Embryonic facial prominence (tissue), 1 donor: Measurements from ENCODE around the gene GPC2.
A peak's percentile ranks its signal among the peaks of the same experiment; 100 is the strongest.
"Not testable (repeated sequence)": the region's sequence is repeated elsewhere in the genome, so short reads cannot be mapped to it uniquely, and the experiment has no call there.

ENCODE experiments used
- DNase-seq: peaks from one replicate; pipeline ENCODE4 v3.0.0-alpha.2; 2016; ENCODE audit errors: extremely low spot score

GPC2 gene, protein sequence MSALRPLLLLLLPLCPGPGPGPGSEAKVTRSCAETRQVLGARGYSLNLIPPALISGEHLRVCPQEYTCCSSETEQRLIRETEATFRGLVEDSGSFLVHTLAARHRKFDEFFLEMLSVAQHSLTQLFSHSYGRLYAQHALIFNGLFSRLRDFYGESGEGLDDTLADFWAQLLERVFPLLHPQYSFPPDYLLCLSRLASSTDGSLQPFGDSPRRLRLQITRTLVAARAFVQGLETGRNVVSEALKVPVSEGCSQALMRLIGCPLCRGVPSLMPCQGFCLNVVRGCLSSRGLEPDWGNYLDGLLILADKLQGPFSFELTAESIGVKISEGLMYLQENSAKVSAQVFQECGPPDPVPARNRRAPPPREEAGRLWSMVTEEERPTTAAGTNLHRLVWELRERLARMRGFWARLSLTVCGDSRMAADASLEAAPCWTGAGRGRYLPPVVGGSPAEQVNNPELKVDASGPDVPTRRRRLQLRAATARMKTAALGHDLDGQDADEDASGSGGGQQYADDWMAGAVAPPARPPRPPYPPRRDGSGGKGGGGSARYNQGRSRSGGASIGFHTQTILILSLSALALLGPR

DNA sequence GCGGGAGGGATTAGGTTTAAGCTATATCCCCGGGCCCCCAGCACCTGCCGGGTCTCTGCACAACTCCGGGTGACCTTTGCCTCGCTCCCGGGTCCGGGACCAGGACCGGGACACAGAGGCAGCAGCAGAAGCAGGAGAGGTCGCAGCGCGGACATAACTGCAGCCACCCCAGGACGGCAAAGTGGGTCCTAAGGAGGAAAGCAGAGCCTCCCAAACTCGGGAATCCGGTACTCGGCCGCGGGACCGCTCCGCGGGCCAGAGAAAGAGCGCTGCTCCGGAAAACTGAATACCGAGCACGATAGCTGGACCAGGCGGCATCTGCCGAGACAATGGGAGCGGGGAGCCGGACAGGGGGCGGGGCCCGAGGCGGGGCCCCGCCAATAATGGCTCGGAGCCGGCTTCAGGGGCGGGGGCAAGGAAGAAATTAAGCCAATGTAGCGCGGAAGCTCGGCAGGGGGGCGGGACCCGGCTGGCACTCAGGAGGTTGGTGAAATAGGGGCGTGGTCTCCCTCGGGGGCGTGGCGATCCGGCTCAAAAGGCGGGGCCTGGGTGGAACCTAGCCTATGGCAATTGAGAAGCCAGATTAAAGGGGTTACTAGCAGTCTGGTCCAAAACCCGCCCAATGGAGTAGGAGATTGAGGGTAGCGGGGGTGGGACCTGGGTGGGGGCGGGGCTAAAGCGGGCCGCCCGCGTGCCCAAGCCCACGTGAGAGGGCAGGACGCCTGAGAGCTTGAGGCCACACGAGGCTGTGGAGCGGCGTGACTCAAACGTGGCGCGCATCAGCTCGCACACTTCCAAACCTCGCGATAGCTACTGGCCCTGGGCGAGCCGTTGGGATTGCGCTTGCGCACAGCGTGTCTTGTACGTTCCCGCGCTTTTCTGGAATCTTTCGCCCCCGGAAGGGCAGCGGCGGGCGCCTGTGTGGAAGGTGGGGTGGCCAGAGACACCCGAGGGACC lies at the start of gene GPC2, which contains the start of gene STAG3:
GPC2 (minus strand) TSS at position 337 of the 957 bp plus-strand sequence; CDS start at position 155, 182 bp downstream.
STAG3 (plus strand) TSS at position 874 of the 957 bp plus-strand sequence. CDS start 2,639 bp downstream, outside the sequence.
- peak; percentile 90 for DNase-seq

DNA sequence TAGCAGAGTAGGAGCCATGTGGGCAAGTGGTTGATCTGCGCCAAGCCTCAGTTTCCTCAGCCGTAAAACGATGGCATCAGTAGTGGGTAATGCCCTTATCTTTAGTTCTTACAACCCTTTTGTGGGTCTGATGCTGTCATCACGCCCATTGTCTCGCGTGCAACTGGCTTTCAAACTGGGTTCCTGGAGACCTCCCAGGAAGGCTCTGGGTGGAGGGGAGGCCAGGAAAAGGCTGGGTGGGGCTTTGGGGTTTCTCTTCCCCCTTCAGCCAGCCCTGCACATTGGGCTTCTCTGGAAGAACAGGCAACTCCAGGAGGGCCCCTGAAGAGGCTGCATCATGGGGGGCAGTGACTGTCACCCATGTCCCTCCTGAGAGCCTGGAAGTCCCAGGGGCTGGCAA lies 47.7 kb upstream of the GPC2 start:
- DNase-seq: not testable (repeated sequence)

DNA sequence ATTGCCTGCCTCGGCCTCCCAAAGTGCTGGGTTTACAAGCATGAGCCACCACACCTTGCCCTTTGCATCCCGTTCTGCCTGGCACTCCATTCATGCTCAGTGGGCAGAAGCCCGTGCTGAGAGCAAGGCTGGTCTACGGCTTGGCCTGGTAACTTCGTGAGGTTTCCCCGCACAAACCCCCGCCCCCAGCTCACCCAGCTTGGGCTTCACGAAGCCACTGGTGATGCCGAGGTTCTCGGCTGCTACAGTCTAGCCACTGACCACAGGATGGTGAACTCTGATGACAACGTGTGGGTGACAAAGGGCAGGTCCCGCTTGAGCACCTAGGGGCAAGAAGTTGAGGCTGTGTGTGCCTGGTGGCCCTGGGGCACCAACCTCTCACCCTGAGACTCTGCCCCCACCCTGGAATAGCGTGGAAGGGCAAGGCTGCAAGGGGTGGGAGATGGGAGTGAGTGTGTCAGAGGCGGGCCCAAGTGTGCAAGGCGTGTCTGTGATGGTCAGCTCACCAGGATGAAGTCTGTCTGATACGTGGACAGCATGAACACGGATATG lies 46.3 kb upstream of the GPC2 start:
- not testable (repeated sequence) for DNase-seq

DNA sequence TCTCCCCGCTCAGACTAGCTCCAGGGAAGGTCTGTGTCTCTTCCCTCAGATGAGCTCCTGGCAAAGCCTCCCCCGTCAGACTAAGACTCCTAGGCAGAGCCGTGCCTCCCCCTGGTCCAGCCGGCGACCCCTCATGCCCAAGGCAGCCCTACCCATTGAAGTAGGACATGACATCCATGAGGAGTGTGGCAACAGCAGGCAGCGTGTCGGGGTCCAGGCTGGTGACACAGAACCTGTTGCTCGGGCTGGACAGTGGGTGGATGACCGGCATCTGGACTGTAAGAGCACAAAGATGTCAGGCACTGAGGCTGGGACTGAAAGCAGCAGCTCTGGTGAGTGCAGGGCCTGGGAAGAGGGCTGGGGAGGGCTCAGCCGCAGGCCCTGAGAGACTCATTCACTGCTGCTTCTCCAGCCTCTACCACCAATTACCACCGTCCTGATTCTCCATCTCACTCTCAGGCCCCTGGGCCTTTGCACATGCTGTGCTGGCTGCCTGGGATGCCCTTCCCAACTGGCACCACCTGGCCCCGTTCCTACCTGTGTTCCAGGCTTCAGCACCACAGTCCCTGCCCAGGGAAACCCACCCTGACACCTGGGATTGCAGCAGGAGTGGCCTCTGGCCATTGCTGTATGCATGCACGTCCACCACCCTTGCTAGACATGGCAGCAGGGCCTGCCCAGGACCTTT lies 45.4 kb upstream of the GPC2 start:
- no peak for DNase-seq

DNA sequence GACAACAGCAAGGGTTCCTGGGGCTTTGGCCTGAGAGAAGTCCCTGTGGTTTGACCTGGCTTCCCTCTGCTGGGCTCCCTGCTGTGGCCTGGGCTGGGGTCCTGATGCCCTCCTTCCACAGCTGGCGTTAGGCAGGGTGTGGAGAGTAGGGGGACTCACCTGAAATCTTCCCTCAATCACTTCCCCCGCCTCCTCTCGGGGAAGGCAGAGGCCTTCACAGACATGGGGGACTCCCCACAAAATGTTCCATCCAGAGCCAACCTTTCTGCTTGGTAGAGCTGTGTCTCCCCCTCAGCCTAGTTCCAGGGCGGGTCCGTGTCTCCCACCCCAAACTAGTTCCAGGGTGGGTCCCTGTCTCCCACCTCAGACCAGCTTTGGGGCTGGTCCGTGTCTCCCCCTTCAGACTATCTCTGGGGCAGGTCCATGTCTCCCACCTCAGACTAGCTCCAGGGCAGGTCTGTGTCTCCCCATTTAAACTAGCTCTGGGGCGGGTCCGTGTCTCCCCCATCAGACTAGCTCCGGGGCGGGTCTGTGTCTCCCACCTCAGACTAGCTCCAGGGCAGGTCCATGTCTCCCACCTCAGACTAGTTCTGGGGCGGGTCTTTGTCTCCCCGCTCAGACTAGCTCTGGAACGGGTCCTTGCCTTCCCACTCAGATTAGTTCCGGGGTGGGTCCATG lies 44.7 kb upstream of the GPC2 start:
- DNase-seq: no peak

DNA sequence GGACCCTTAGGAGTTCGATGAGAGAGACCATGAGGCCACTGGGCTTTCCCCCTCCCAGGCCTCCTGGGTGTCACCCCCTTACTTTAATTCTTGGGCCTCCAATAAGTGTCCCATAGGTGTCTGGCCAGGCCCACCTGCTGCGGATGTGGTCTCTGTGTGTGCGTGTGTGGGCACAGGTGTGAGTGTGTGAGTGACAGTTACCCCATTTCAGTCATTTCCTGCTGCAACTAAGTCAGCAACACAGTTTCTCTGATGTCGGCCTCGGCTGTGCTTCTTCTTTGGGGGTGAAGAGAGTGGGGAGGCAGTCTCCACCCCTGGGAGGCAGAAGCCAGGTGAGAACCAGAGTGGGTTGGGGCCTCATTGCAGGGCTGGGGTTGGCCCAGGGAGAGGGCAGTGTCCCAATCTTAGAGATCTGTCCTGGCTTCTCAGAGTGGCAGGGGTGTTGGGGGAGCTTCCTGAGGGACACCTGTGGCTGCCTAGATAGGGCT lies 44.1 kb upstream of the GPC2 start:
- DNase-seq: no peak

DNA sequence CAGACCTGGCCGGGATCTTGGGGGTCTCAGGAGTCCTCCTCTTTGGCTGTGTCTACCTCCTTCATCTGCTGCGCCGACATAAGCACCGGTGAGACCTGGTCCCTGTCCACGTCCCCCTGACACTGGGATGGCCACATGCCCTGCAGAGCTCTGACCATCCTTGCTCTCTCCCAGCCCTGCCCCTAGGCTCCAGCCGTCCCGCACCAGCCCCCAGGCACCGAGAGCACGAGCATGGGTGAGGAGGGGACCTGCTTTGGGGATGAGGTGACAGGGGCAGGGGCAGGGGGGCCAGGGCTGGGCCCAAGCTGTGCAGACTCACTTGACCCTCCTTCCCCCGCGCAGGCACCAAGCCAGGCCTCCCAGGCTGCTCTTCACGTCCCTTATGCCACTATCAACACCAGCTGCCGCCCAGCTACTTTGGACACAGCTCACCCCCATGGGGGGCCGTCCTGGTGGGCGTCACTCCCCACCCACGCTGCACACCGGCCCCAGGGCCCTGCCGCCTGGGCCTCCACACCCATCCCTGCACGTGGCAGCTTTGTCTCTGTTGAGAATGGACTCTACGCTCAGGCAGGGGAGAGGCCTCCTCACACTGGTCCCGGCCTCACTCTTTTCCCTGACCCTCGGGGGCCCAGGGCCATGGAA lies 43.5 kb upstream of the GPC2 start:
- DNase-seq: no peak

DNA sequence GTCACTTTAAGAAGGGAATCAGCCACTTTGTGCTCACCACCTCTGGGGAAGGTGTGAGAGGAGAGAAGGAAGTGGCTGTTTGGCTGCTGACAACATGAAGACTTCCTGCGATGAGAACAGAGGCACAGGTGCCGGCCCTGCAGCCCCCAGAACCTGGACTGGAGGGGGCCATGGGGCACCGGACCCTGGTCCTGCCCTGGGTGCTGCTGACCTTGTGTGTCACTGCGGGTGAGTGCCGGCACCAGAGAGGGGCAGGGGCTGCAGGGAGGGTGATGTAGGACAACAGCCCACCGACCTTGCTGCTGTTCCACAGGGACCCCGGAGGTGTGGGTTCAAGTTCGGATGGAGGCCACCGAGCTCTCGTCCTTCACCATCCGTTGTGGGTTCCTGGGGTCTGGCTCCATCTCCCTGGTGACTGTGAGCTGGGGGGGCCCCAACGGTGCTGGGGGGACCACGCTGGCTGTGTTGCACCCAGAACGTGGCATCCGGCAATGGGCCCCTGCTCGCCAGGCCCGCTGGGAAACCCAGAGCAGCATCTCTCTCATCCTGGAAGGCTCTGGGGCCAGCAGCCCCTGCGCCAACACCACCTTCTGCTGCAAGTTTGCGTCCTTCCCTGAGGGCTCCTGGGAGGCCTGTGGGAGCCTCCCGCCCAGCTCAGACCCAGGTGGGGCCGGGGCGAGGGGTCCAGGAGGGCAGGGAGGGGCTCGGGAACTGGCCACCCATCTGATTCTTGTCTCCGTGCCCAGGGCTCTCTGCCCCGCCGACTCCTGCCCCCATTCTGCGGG lies 42.8 kb upstream of the GPC2 start, which contains the start of gene PVRIG:
PVRIG (plus strand) TSS at position 149 of the 785 bp plus-strand sequence; CDS start at position 171, 22 bp downstream.
- DNase-seq: not testable (repeated sequence)

DNA sequence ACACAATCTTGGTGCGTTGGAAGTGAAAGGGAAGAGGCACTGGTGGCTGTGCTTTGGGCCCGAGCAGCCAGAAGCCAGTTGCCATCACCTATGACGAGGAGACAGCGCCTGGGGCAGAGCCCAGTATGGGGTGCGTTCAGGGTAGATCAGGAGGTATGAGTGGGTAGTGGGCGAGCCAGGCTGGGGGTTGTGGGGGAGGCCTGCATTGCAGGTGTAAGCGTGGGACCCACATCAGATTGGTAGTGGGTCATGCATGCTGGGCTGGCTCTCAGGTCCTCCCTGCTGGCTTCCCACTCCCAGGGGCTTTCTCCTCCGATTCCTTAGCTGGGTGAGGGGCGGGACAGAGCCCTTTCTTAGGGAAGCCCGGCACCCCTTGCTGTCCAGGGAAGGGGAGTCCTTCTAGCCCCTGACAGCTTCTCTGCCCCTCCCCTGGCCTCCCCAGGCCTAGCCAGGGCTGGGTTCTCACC lies 42.1 kb upstream of the GPC2 start:
- DNase-seq: no peak

DNA sequence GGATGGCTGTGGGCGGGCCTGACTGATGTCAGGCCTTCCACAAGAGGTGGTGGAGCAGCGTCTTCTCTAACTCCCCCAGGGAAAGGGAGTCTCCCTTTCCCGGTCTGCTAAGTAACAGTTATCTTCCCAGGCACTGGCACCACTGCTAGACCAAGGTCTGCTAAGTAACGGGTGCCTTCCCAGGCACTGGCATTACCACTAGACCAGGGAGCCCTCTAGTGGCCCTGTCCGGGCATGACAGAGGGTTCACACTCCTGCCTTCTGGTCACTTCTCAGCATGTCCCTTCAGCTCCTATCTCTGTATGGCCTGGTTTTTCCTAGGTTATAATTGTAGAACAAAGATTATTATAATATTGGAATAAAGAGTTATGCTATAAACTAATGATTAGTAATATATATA lies 40.8 kb upstream of the GPC2 start:
- not testable (repeated sequence) for DNase-seq

DNA sequence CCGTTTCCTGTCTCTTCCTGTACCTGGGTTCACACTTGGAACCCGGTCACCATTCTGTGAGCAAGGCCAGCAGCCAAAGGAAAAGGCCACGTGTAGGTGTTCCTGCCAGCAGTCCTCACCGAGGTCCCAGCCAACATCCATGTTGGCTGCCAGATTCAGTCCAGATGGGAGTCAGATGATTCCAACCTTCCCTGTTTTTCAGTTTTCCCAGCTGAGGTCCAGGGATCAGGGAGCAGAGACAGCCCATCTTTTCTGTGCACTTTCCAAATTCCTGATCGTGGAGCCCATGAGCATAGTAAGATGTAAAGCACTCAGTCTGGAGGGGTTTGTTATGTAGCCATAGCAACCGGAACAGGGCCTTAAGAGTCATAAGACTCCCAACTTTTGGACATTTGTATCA lies 38.7 kb upstream of the GPC2 start:
- DNase-seq: no peak

DNA sequence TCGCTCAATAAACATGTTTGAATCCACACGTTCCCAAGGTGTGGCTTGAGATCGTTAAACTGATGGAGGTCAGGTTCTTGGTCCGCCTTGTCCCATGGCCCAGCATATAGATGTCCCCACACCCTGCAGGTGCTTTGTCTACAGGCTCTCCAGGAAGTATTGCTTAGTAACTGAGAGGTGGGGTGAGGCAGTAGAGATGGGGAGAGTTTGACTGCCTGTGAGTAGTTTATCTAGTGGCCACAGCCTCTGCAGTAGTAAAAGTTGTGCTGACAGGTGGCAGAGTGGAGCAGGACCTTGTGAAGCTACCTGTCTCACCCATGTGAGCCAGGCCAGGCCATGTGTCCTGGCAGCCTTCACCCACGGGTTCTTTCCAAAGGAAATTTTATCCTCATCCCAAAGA lies 37.2 kb upstream of the GPC2 start:
- DNase-seq: not testable (repeated sequence)

DNA sequence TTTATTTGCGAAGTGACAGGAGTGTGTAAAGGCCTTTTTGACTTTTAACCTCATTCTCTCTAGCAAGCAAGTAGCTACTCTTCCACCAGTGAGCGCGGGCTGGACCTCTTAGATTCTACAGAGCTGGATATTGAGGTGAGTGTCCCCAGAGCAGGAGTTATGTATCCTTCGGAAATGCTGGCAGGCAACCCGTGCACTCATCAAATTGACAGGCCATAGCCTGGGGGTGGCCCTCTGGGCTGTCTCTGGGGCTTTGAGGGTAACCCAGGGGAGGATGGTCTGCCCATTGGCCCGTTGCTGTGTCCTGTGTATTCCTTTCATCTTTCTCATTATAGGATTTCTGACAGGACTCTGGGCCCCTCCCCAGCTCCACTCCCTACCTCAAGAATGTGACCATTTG lies 36.5 kb upstream of the GPC2 start:
- no peak for DNase-seq

DNA sequence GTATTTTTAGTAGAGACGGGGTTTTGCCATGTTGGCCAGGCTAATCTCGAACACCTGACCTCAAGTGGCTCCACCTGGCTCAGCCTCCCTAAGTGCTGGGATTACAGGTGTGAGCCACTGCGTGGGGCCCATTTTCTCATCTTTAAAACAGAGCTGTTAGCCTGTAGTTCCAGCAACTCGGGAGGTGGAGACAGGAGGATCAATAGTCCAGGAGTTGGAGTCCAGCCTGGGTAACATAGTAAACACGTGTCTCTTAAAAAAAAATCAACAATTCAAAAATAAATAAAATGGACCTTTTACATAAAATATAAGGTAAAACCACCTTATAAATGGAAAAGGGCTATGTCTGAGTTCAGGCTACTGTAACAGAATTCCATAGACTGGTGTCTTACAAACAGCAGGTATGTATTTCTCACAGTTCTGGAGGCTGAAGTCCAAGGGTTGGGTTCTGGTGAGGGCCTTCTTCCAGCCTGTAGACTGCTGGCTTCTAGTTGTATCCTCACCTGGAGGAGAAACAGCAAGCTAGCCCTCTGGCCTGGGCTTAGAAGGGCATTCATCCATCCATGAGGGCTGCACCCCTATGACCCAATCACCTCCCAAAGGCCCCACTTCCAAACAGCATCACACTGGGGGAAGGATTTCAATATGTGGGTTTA lies 35.6 kb upstream of the GPC2 start:
- DNase-seq: no peak

DNA sequence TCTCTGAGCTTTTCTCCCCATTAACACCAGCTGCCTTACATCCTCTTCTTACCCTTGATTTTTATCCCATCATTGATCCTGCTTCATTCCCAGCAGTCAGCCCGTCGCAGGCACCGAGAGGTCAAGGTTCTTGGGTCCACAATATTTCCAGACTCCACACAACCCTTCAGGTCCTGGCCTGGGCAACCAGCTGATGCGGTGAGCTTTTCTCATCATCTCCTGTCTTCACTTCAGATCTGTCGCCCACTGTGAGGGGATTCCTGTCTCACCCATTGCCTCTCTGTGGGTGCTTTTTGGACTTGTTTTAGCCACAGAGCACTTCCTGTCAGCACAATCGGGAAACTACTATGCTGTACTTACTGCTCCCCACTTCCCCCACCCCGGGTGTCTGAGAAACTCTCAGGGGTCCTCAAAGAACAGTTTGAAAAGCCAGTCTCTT lies 34.2 kb upstream of the GPC2 start:
- no peak for DNase-seq

DNA sequence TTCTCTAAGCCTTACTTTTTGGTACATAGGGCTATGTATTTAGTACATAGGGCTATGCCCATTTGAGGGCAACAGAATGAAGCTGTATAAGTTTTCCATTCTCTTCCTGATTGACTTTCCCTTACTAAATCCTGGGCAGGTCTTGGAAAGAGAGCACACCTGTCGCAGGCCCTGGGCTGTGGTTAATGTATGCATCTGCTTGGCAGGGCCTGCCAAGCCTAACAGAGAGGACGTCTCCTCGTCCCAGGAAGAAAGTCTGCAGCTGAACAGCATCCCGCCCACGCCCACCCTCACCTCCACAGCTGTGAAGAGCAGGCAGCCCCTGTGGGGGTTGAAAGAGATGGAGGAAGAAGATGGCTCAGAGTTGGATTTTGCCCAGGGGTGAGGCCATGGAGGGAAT lies 33.6 kb upstream of the GPC2 start:
- no peak for DNase-seq

DNA sequence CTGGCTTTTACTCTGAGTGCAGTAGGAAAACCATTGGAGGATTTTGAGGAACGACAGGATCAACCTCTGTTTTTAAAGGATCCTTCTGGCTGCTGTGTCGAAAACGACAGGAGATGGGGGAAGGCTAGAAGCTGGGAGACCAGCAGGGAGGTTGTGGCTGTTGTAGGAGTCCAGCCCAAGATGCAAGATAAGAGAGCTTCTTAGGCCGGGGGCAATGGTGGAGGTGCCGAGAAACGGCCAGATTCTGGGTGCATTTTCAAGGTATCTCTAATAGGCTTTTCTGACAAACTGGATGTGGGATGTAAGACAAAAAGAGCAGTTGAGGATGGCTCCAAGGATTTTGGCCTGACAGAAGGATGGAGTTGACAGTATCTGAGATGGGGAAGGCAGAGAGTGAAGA lies 32.3 kb upstream of the GPC2 start:
- no peak for DNase-seq

DNA sequence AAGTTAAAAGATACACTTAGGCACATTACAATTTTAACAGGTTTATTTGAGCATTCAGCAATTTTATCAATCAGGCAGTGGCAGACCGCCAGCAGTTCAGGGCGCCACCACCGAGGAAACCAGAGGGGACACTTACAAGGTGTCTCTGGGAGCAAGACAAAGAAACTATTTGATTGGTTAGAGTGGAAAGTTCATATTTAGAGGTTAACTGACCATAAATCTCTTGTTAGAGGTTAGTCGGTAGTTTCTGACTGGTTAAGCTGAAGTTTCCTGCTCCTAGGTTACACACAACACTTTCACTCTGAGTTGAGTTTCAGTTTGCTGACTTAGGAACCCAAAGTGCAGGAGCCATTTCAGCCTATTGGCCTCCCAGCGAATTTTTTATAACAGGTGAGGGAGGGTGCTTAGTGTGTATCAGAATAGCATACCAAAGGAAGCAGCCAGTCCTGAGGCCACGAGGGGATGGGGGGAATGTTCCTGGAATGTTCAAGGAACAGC lies 31.8 kb upstream of the GPC2 start:
- no peak for DNase-seq
